Colonic mucosa (tissue), 4 donors: ENCODE data around the gene LYRM2. TPM values are rescaled to one million over a fixed set of nuclear protein-coding genes. Genes with fewer than 3 reads are reported as not detected.

Experiments
- DNase-seq: peaks from one replicate; pipeline ENCODE4 v3.0.0-alpha.2; 2020
- H3K27ac ChIP-seq: fragments of 200-600 bp; one replicate; pipeline ENCODE4 v1.8.0; 2021
- H3K27me3 ChIP-seq: fragments of 200-600 bp; one replicate; pipeline ENCODE4 v1.8.0; 2021
- H3K36me3 ChIP-seq: fragments of 200-600 bp; one replicate; pipeline ENCODE4 v1.8.0; 2021
- H3K4me1 ChIP-seq: fragments of 200-600 bp; one replicate; pipeline ENCODE4 v1.8.0; 2021; ENCODE audit warnings: mild to moderate bottlenecking
- H3K4me3 ChIP-seq: fragments of 200-600 bp; one replicate; pipeline ENCODE4 v1.8.0; 2021
- H3K9ac ChIP-seq, 2 donors: one replicate each; pipeline ENCODE4 v1.7.0; 2013; ENCODE audit warnings: control low read depth in 2 of 2, low read depth in 2 of 2, low read length in 2 of 2
- H3K9me3 ChIP-seq: fragments of 200-600 bp; one replicate; pipeline ENCODE4 v1.8.0; 2021
- intact Hi-C: fragments of 100-400 bp; cut with DNase I; formaldehyde crosslinking; loops from one replicate; pipeline ENCODE4 v1.14.1; 2022
- total RNA-seq, 2 donors: library from RNA; stranded (reverse); fragmentation: NEBNext Ultra II Directional in 1 of 2; extraction: Animal tissue kit (Norgen Biotek cat#: 25700) in 1 of 2; gene quantifications; one replicate each; pipeline ENCODE4 v1.2.1, GENCODE V29; 2021
- TF ChIP-seq, protein P1 (sequence below): fragments of 200-600 bp; IDR thresholded peaks from one replicate; pipeline ENCODE4 v1.8.0; 2022; ENCODE audit warnings: antibody characterized with exemption, mild to moderate bottlenecking
- donor health status: healthy.
- donor health status: DM: no; HTN: no; CAD: no.
- donor health status: DM: no; HTN: no; CAD: no.

The LYRM2 gene
- total RNA-seq, 2 donors from 2014 or later, result 28.7 to 43.5 TPM

DNA sequence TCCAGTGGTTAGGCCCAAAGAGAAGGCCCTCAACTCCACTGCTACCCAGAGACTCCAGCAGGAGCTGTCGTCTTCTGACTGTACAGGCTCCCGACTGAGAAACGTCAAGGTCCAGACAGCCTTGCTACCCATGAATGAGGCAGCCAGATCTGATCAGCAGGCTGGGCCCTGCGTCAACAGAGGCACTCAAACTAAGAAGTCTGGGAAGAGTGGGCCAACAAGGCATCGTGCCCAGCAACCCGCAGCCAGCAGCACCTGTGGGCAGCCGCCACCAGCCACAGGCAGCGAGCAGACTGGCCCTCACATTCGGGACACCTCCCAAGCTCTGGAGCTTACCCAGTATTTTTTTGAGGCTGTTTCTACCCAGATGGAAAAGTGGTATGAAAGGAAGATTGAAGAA is 8.1 kb downstream of the LYRM2 start:
- H3K27ac ChIP-seq, result no peak overlapping the region
- TF ChIP-seq, protein P1, sequence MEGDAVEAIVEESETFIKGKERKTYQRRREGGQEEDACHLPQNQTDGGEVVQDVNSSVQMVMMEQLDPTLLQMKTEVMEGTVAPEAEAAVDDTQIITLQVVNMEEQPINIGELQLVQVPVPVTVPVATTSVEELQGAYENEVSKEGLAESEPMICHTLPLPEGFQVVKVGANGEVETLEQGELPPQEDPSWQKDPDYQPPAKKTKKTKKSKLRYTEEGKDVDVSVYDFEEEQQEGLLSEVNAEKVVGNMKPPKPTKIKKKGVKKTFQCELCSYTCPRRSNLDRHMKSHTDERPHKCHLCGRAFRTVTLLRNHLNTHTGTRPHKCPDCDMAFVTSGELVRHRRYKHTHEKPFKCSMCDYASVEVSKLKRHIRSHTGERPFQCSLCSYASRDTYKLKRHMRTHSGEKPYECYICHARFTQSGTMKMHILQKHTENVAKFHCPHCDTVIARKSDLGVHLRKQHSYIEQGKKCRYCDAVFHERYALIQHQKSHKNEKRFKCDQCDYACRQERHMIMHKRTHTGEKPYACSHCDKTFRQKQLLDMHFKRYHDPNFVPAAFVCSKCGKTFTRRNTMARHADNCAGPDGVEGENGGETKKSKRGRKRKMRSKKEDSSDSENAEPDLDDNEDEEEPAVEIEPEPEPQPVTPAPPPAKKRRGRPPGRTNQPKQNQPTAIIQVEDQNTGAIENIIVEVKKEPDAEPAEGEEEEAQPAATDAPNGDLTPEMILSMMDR, result no peak
- H3K4me3 ChIP-seq, result no peak overlapping the region
- intact Hi-C loops, result no loop called here
- no peaks in the 10 kb centered on the region for H3K36me3 ChIP-seq
- no peak overlapping the region for H3K9ac ChIP-seq
- no peaks in the 10 kb centered on the region for H3K27me3 ChIP-seq
- no peaks in the 10 kb centered on the region for H3K4me1 ChIP-seq
- no peaks in the 10 kb centered on the region for H3K9me3 ChIP-seq
- no peak for DNase-seq

DNA sequence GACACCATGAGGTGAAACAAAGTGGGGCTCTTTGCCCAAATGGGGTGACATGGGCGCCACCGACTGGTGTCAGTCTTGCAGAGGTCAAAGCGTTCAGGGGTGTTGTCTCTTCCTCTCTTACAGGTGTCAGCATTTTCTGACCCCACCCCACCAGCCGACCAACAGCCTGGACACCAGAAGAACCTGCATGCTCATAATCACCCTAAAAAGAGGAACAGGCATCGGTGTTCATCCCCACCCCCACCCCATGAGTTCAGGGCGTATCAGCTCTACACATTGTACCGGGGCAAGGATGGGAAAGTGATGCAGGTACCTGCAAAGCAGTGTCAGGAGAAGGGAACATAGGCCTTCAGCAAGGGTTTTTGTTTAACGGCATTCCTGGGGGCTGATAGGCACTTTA is 14.8 kb downstream of the LYRM2 start:
- Histone ChIP-seq H3K9me3 (no peaks in the 10 kb centered on the region), H3K27ac (no peak overlapping the region), H3K9ac (no peak overlapping the region), H3K27me3 (no peaks in the 10 kb centered on the region), H3K36me3 (no peaks in the 10 kb centered on the region), H3K4me1 (no peaks in the 10 kb centered on the region), H3K4me3 (no peak overlapping the region)
- intact Hi-C loops, result no loop called here
- DNase-seq, result no peak
- TF ChIP-seq, protein P1, result no peak

DNA sequence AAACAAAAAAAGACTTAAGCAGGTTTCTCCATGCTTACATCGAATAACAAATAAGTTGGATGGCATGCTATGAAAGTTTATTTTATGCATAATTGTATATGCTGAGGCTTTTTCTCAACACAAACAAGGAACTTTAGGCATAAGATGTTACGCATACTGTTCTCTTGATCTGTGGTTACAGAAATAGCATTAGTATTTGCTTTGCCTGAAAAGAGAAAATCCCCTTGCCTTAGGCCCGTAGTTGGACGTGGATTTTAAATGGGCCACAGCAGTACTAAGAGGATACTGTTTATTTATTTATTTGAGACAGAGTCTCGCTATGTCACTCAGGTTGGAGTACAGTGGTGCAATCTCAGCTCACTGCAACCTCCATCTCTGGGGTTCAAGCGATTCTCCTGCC is 19.0 kb downstream of the LYRM2 start:
- intact Hi-C loops, result no loop called here
- Histone ChIP-seq H3K36me3 (no peaks in the 10 kb centered on the region), H3K4me1 (no peaks in the 10 kb centered on the region), H3K27me3 (no peaks in the 10 kb centered on the region), H3K9ac (no peak overlapping the region), H3K9me3 (no peaks in the 10 kb centered on the region), H3K27ac (no peak overlapping the region), H3K4me3 (no peak overlapping the region)
- no peak for DNase-seq
- TF ChIP-seq, protein P1, result no peak

DNA sequence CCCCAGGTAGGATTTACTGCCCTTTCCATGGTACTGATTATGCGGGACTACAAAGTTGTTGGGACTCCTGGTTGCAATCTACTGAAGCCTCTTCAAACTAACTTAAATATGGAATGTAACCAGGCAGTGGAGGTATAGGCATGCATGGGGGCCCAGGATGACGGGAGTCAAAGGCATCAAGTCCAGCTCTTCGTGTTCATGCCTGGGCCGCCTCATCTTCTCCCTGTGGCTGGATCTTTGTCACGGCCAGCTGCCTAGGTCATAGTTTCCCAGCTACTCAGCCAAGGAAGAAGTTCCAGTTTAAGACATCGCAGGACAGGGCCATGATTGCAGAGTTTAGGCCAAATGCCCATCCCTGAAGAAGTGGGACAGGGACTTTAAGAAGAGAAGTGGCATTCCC is 20.5 kb downstream of the LYRM2 start:
- intact Hi-C loops, result no loop called here
- TF ChIP-seq, protein P1, result no peak

DNA sequence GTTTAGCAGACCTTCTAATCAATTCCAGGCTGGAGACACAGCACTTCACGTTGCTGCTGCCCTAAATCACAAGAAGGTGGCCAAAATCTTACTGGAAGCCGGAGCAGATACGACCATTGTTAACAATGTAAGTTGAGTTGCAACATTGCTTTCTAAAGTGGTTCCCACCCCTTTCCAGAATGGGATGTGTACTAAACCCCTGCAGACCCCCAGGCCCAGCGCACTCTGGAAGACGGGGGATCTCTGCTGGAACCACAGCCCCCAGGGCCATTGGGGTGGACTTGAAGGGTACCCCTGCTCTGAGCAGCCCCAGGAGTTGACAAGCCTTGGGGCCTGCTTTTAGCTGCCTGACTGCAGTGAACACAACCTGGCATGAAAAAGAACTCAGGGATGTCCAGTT is 22.0 kb downstream of the LYRM2 start:
- Histone ChIP-seq H3K9me3 (no peaks in the 10 kb centered on the region), H3K27me3 (no peaks in the 10 kb centered on the region), H3K27ac (no peak overlapping the region), H3K36me3 (no peaks in the 10 kb centered on the region), H3K9ac (no peak overlapping the region), H3K4me1 (no peaks in the 10 kb centered on the region), H3K4me3 (no peak overlapping the region)
- TF ChIP-seq, protein P1, result no peak
- no peak for DNase-seq
- intact Hi-C loops, result no loop called here

More for the DNA sequence above, 20.5 kb downstream of the LYRM2 start:
- H3K27me3 ChIP-seq, result no peaks in the 10 kb centered on the region
- H3K4me1 ChIP-seq, result no peaks in the 10 kb centered on the region
- H3K9ac ChIP-seq, result no peak overlapping the region
- no peak for DNase-seq
- H3K4me3 ChIP-seq, result no peak overlapping the region
- H3K27ac ChIP-seq, result no peak overlapping the region
- H3K36me3 ChIP-seq, result no peaks in the 10 kb centered on the region
- no peaks in the 10 kb centered on the region for H3K9me3 ChIP-seq

DNA sequence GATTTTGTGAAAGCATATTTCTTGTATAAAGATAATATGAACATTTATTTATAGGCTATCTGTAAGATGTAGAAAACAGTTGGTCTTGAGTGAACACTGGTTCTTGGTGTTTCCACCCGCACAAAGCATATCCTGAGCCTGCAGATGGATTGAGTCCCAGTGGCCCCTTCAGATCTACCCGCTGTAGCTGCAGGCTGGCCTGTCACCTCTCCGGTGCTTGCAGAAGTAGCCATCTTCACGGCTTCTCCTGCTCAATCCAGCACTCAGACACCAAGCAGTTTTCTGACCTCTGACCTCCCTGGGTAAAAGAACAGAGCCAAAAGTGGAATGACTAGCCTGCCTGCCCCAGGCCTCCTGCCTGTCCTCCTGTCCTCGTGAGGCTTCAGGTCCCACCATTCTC is 22.7 kb downstream of the LYRM2 start:
- H3K9me3 ChIP-seq, result no peaks in the 10 kb centered on the region
- no peaks in the 10 kb centered on the region for H3K36me3 ChIP-seq
- intact Hi-C loops, result no loop called here
- no peaks in the 10 kb centered on the region for H3K27me3 ChIP-seq
- no peak for DNase-seq
- no peak overlapping the region for H3K9ac ChIP-seq
- no peaks in the 10 kb centered on the region for H3K4me1 ChIP-seq
- TF ChIP-seq, protein P1, result no peak
- H3K4me3 ChIP-seq, result no peak overlapping the region
- H3K27ac ChIP-seq, result no peak overlapping the region
